H1 (cell line): ENCODE measurements around the gene WSCD2. TPM values are rescaled to one million over a fixed set of nuclear protein-coding genes. Genes with fewer than 3 reads are reported as not detected.

Experiments
- CTCF ChIA-PET: fragments of 300-600 bp; sonication (Branson Sonifier 250); formaldehyde crosslinking; loops from one replicate; lab custom pipeline; 2021; ENCODE audit not compliant: partially characterized antibody; lab: Charles Lee
- POLR2A ChIA-PET: fragments of 300-600 bp; sonication (Branson Sonifier 250); formaldehyde crosslinking; loops from one replicate; lab custom pipeline; 2021; ENCODE audit warnings: inconsistent platforms; ENCODE audit not compliant: partially characterized antibody; lab: Charles Lee
- DNase-seq, 2 experiments: peaks; one replicate each; pipeline versions ENCODE4 v3.0.0 to v3.0.0-alpha.2; 2010 to 2022; ENCODE audit warnings: low spot score in 2 of 2, low read depth in 1 of 2, mixed read lengths in 1 of 2
- FAIRE-seq: peaks from 2 replicates; lab custom pipeline; 2011; peaks lifted over from hg19 to GRCh38; lab: Jason Lieb, UNC
- H2AFZ ChIP-seq: 2 replicates; pipeline ENCODE4 v1.8.1; 2012; ENCODE audit warnings: low read length, inconsistent platforms
- H2AK5ac ChIP-seq: 2 replicates; pipeline ENCODE4 v1.6.1; 2013; ENCODE audit warnings: low read depth, low read length
- H2BK120ac ChIP-seq: replicated peaks from 2 replicates; pipeline ENCODE3; 2013; ENCODE audit warnings: low read depth, low read length, inconsistent platforms
- H2BK12ac ChIP-seq: 2 replicates; pipeline ENCODE4 v1.6.1; 2013; ENCODE audit warnings: low read depth, low read length
- H2BK15ac ChIP-seq: 2 replicates; pipeline ENCODE4 v1.6.1; 2013; ENCODE audit warnings: low read length
- H2BK20ac ChIP-seq: 2 replicates; pipeline ENCODE4 v1.6.1; 2013; ENCODE audit warnings: low read length
- H2BK5ac ChIP-seq: 2 replicates; pipeline ENCODE4 v1.6.1; 2013; ENCODE audit warnings: low read depth, low read length
- H3K14ac ChIP-seq: 2 replicates; pipeline ENCODE4 v1.6.1; 2013; ENCODE audit warnings: inconsistent platforms; ENCODE audit not compliant: insufficient read length
- H3K18ac ChIP-seq: 2 replicates; pipeline ENCODE4 v1.6.1; 2013; ENCODE audit warnings: low read length; ENCODE audit errors: extremely low read depth
- H3K23ac ChIP-seq: 2 replicates; pipeline ENCODE4 v1.6.1; 2013; ENCODE audit warnings: inconsistent platforms; ENCODE audit not compliant: insufficient read length
- H3K23me2 ChIP-seq: 2 replicates; pipeline ENCODE4 v1.6.1; 2013; ENCODE audit warnings: low read depth, low read length
- H3K27ac ChIP-seq: 2 replicates; pipeline ENCODE4 v1.6.1; 2011; ENCODE audit warnings: low read depth, low read length, inconsistent platforms
- H3K27me3 ChIP-seq, 4 experiments: replicated peaks in 1 of 4; 1 replicate in 1 of 4; 2 replicates in 3 of 4; pipeline versions ENCODE4 v1.6.1 to v1.8.1; 2011 to 2013; ENCODE audit warnings: low read length in 3 of 4, mild to moderate bottlenecking in 3 of 4, inconsistent platforms in 2 of 4, mixed read lengths in 2 of 4, moderate library complexity in 1 of 4; ENCODE audit not compliant: control insufficient read depth in 3 of 4, insufficient read depth in 3 of 4; ENCODE audit errors: extremely low read depth in 1 of 4
- H3K36me3 ChIP-seq, 4 experiments: 2 replicates each; pipeline versions ENCODE4 v1.6.1 to v1.8.1; 2011 to 2013; ENCODE audit warnings: mild to moderate bottlenecking in 4 of 4, low read length in 3 of 4, moderate library complexity in 2 of 4, control low read depth in 1 of 4, inconsistent platforms in 1 of 4; ENCODE audit not compliant: insufficient read depth in 4 of 4, control insufficient read depth in 2 of 4
- H3K4ac ChIP-seq: replicated peaks from 2 replicates; pipeline ENCODE3; 2013; ENCODE audit warnings: low read length, low read depth, mixed read lengths, inconsistent platforms; ENCODE audit not compliant: insufficient read length
- H3K4me1 ChIP-seq, 4 experiments: replicated peaks in 1 of 4; 1 replicate in 1 of 4; 2 replicates in 3 of 4; pipeline versions ENCODE4 v1.6.1 to v1.8.1; 2011 to 2013; ENCODE audit warnings: low read length in 3 of 4, inconsistent platforms in 2 of 4, mixed read lengths in 1 of 4; ENCODE audit not compliant: insufficient read depth in 4 of 4, control insufficient read depth in 3 of 4
- H3K4me2 ChIP-seq, 2 experiments: 2 replicates each; pipeline versions ENCODE4 v1.6.1 to v1.8.1; 2011 to 2013; ENCODE audit warnings: low read depth in 2 of 2, low read length in 2 of 2, control low read depth in 1 of 2, inconsistent platforms in 1 of 2, mild to moderate bottlenecking in 1 of 2; ENCODE audit not compliant: insufficient read depth in 1 of 2
- H3K4me3 ChIP-seq, 4 experiments: fragments of 200-600, 300-600 bp in 1 of 4; sonication (generic), shearing (Covaris generic), sonication (Bioruptor Twin) in 1 of 4; 2 replicates each; pipeline versions ENCODE4 v1.5.1 to v1.8.1; 2011 to 2016; ENCODE audit warnings: low read length in 4 of 4, low read depth in 3 of 4, control low read depth in 2 of 4, inconsistent platforms in 2 of 4, mild to moderate bottlenecking in 2 of 4, mixed read lengths in 1 of 4, moderate library complexity in 1 of 4; ENCODE audit not compliant: insufficient read depth in 2 of 4; ENCODE audit errors: extremely low read depth in 1 of 4
- H3K56ac ChIP-seq: replicated peaks from 2 replicates; pipeline ENCODE3; 2013; ENCODE audit warnings: low read depth, mild to moderate bottlenecking, mixed read lengths, low read length, inconsistent platforms; ENCODE audit not compliant: insufficient read length
- H3K79me1 ChIP-seq: 2 replicates; pipeline ENCODE4 v1.6.1; 2013; ENCODE audit warnings: low read depth, low read length, control low read depth
- H3K79me2 ChIP-seq, 2 experiments: 2 replicates each; pipeline versions ENCODE4 v1.6.1 to v1.8.1; 2012 to 2013; ENCODE audit warnings: low read length in 2 of 2, mild to moderate bottlenecking in 2 of 2, inconsistent platforms in 1 of 2; ENCODE audit not compliant: insufficient read depth in 2 of 2, control insufficient read depth in 1 of 2
- H3K9ac ChIP-seq, 4 experiments: replicated peaks in 1 of 4; 1 replicate in 1 of 4; 2 replicates in 3 of 4; pipeline versions ENCODE4 v1.6.1 to v1.8.1; 2011 to 2013; ENCODE audit warnings: low read depth in 3 of 4, low read length in 3 of 4, control low read depth in 2 of 4, mild to moderate bottlenecking in 2 of 4, moderate library complexity in 2 of 4, inconsistent platforms in 1 of 4; ENCODE audit errors: extremely low read depth in 1 of 4
- H3K9me3 ChIP-seq, 2 experiments: 2 replicates each; pipeline versions ENCODE4 v1.6.1 to v1.8.1; 2012 to 2013; ENCODE audit warnings: mild to moderate bottlenecking in 2 of 2, moderate library complexity in 2 of 2, control low read depth in 1 of 2, inconsistent platforms in 1 of 2, low read depth in 1 of 2, low read length in 1 of 2, mixed read lengths in 1 of 2; ENCODE audit not compliant: insufficient read depth in 2 of 2
- H4K20me1 ChIP-seq, 2 experiments: replicated peaks in 1 of 2; 2 replicates each; pipeline versions ENCODE3 to v1.8.1; 2011 to 2013; ENCODE audit warnings: inconsistent platforms in 2 of 2, low read length in 2 of 2, mild to moderate bottlenecking in 1 of 2; ENCODE audit not compliant: insufficient read depth in 2 of 2, control insufficient read depth in 1 of 2
- H4K5ac ChIP-seq: 2 replicates; pipeline ENCODE4 v1.6.1; 2013; ENCODE audit warnings: low read length, low read depth, mixed read lengths, inconsistent platforms; ENCODE audit not compliant: insufficient read length
- H4K8ac ChIP-seq: 2 replicates; pipeline ENCODE4 v1.8.0; 2013; ENCODE audit warnings: mild to moderate bottlenecking, moderate library complexity, low read length, inconsistent platforms; ENCODE audit not compliant: insufficient read depth; ENCODE audit errors: extremely low read depth
- H4K91ac ChIP-seq: replicated peaks from 2 replicates; pipeline ENCODE3; 2013; ENCODE audit warnings: low read length, mixed read lengths, inconsistent platforms; ENCODE audit not compliant: insufficient read length
- ASH2L ChIP-seq: fragments of 200-600, 300-600 bp; sonication (generic); IDR thresholded peaks from one replicate; pipeline ENCODE4 v1.7.1; 2017; ENCODE audit warnings: low read length
- CHD2 ChIP-seq: IDR thresholded peaks from 2 replicates; pipeline ENCODE4 v1.6.1; 2012; ENCODE audit warnings: low read length, improper control_type of control experiment
- E2F6 ChIP-seq: IDR thresholded peaks from 2 replicates; pipeline ENCODE4 v1.6.1; 2012; ENCODE audit warnings: inconsistent platforms
- JUN ChIP-seq: IDR thresholded peaks from 2 replicates; pipeline ENCODE4 v1.6.1; 2011; ENCODE audit warnings: low read depth, mild to moderate bottlenecking, improper control_type of control experiment, low read length
- NANOG ChIP-seq: IDR thresholded peaks from 2 replicates; pipeline ENCODE4 v1.6.1; 2011; ENCODE audit warnings: low read length, low read depth, mild to moderate bottlenecking, inconsistent platforms; ENCODE audit not compliant: insufficient read depth, poor library complexity, severe bottlenecking
- POU5F1 ChIP-seq: IDR thresholded peaks from 2 replicates; pipeline ENCODE4 v1.6.1; 2011; ENCODE audit warnings: low read depth, mild to moderate bottlenecking, low read length, moderate library complexity
- RAD21 ChIP-seq, 2 experiments: IDR thresholded peaks in 1 of 2; conservative IDR thresholded peaks in 1 of 2; 2 replicates each; pipeline ENCODE4 v1.6.1; 2011; ENCODE audit warnings: low read depth in 2 of 2, low read length in 2 of 2, improper control_type of control experiment in 1 of 2, inconsistent platforms in 1 of 2, mild to moderate bottlenecking in 1 of 2, moderate library complexity in 1 of 2
- RXRA ChIP-seq: IDR thresholded peaks from 2 replicates; pipeline ENCODE4 v1.6.1; 2011; ENCODE audit warnings: low read depth, mild to moderate bottlenecking, low read length, moderate library complexity; ENCODE audit not compliant: insufficient read depth
- SIN3A ChIP-seq, 2 experiments: IDR thresholded peaks in 1 of 2; conservative IDR thresholded peaks in 1 of 2; 2 replicates each; pipeline ENCODE4 v1.6.1; 2011 to 2012; ENCODE audit warnings: low read length in 2 of 2, improper control_type of control experiment in 1 of 2, low read depth in 1 of 2, mild to moderate bottlenecking in 1 of 2
- SP2 ChIP-seq: IDR thresholded peaks from 2 replicates; pipeline ENCODE4 v1.6.1; 2012; ENCODE audit warnings: mild to moderate bottlenecking, low read length, inconsistent platforms
- SP4 ChIP-seq: IDR thresholded peaks from 2 replicates; pipeline ENCODE4 v1.6.1; 2012; ENCODE audit warnings: low read length, inconsistent platforms
- TAF7 ChIP-seq: optimal IDR thresholded peaks from 2 replicates; pipeline ENCODE3; 2011; ENCODE audit warnings: low read depth, mild to moderate bottlenecking, inconsistent platforms, low read length, moderate library complexity, borderline replicate concordance
- TBP ChIP-seq: IDR thresholded peaks from 2 replicates; pipeline ENCODE4 v1.6.1; 2011; ENCODE audit warnings: low read depth, low read length, improper control_type of control experiment
- TCF12 ChIP-seq: IDR thresholded peaks from 2 replicates; pipeline ENCODE4 v1.6.1; 2011; ENCODE audit warnings: low read depth, mild to moderate bottlenecking, low read length
- WGBS, 2 experiments: shearing (Covaris generic) in 1 of 2; methylation state at CpG; one replicate each; pipeline versions ENCODE4 v1.1.6 to v1.1.7; 2013 to 2015; ENCODE audit warnings: low lambda C conversion rate in 2 of 2, mixed read lengths in 2 of 2, inconsistent platforms in 1 of 2, low coverage in 1 of 2, missing lambda C conversion rate in 1 of 2; ENCODE audit not compliant: insufficient replicate concordance in 2 of 2, insufficient coverage in 1 of 2, insufficient read length in 1 of 2; ENCODE audit errors: extremely low coverage in 1 of 2, missing lambda C conversion rate in 1 of 2; 5-methylcytosine and 5-hydroxymethylcytosine counted together
- polyA plus RNA-seq, 7 experiments: library from polyadenylated mRNA; depleted of rRNA in 3 of 7; stranded (reverse) in 5 of 7; unstranded in 2 of 7; fragments of >200 nt in 5 of 7; fragments of 200-250 nt in 2 of 7; gene quantifications; 1 replicate in 5 of 7; 2 replicates in 1 of 7; 4 replicates in 1 of 7; pipeline versions ENCODE4 v1.2.1 to v1.2.3, GENCODE V29; 2011 to 2013; ENCODE audit warnings: missing spikeins in 2 of 7, mixed read lengths in 2 of 7
- total RNA-seq: library from RNA; stranded (reverse); fragmentation: NEBNext Ultra II Directional; extraction: Animal tissue kit (Norgen Biotek cat#: 25700); gene quantifications from 2 replicates; pipeline ENCODE4 v1.2.1, GENCODE V29; 2021

WSCD2 gene
- total and polyA plus RNA-seq, 2 of the 8 experiments (the other 6 are each of a cell fraction or from before 2014, with no cell fraction given): 1.3 to 2.2 TPM

GRCh38 chr12:108257610-108258106, 128.6 kb downstream of the WSCD2 start:
- no peak overlapping the region for H3K4ac ChIP-seq
- H3K36me3 ChIP-seq: no peaks in the 10 kb centered on the region
- WGBS, 2 experiments: 84% methylated on average over 4 of the region's 4 CpGs; no CpG with 5 or more reads in 1 of the 2 experiments
- no peaks in the 10 kb centered on the region for H3K23me2 ChIP-seq
- H3K9ac ChIP-seq: no peak overlapping the region
- ChIA-PET POLR2A (no interaction called here), CTCF (interaction anchor here (0.6 to 1.9 kb wide), 5 partner anchors 14 to 236 kb away, joined by 3 to 6 read pairs (median 4); no protein-coding TSS in a partner anchor)
- no peak overlapping the region for H2BK15ac ChIP-seq
- no peak overlapping the region for H3K4me3 ChIP-seq
- H3K27ac ChIP-seq: no peak overlapping the region
- FAIRE-seq: no peak
- H3K79me2 ChIP-seq: no peaks in the 10 kb centered on the region
- H3K27me3 ChIP-seq: no peaks in the 10 kb centered on the region
- peaks cover 8 to 9% of the 10 kb centered on the region in 2 experiments for H3K9me3 ChIP-seq
- H3K18ac ChIP-seq: no peak overlapping the region
- no peak overlapping the region for H2BK12ac ChIP-seq
- no peak overlapping the region for H3K4me2 ChIP-seq
- no peak overlapping the region for H2AK5ac ChIP-seq
- H2BK120ac ChIP-seq: no peak overlapping the region
- no peak overlapping the region for H4K5ac ChIP-seq
- no peak overlapping the region for H2AFZ ChIP-seq
- no peak overlapping the region for H3K14ac ChIP-seq
- H3K79me1 ChIP-seq: no peaks in the 10 kb centered on the region
- H2BK5ac ChIP-seq: no peak overlapping the region
- no peak overlapping the region for H4K8ac ChIP-seq
- H3K23ac ChIP-seq: no peak overlapping the region
- no peak overlapping the region for H3K56ac ChIP-seq
- DNase-seq: no peak
- peaks cover 0 to 5% (median 3%) of the 10 kb centered on the region in 4 experiments; a peak in 3 of 7 replicates for H3K4me1 ChIP-seq
- H2BK20ac ChIP-seq: no peak overlapping the region
- no peak overlapping the region for H4K91ac ChIP-seq
- H4K20me1 ChIP-seq: no peaks in the 10 kb centered on the region
- TF ChIP-seq TBP (no peak), ASH2L (no peak), JUN (no peak), SP4 (no peak), POU5F1 (no peak), NANOG (no peak), TAF7 (no peak), RAD21 (IDR thresholded peaks at IDR 0.05 in 1 of 2, conservative IDR thresholded peaks at IDR 0.05 in 1 of 2; ENCODE audit: low read depth in 2 of 2, low read length in 2 of 2) (no peak), SP2 (no peak), E2F6 (no peak), SIN3A (conservative IDR thresholded peaks at IDR 0.05 in 1 of 2, IDR thresholded peaks at IDR 0.05 in 1 of 2; ENCODE audit: low read depth in 1 of 2, low read length in 2 of 2) (no peak), RXRA (no peak), TCF12 (no peak), CHD2 (no peak)
